ENCODE measurements around the gene MCF2L.

MCF2L gene

GRCh38 chr13:112979406-112979902 is 10.4 kb downstream of the MCF2L start:
- no peak for DNase-seq (ENCODE audit: low read depth in 2 of 2)

- no peak for DNase-seq (ENCODE audit: low read depth in 2 of 2)
Measured at GRCh38 chr13:112980434-112980833, 11.4 kb downstream of the MCF2L start.

- no peak for DNase-seq (ENCODE audit: low read depth in 2 of 2)
Measured at GRCh38 chr13:112981451-112981850, 12.4 kb downstream of the MCF2L start.

GRCh38 chr13:112982281-112983041 is 13.4 kb downstream of the MCF2L start:
- DNase-seq (ENCODE audit: low read depth in 2 of 2) = no peak

- DNase-seq (ENCODE audit: low read depth in 2 of 2) = no peak
Measured at GRCh38 chr13:112983042-112983305, 14.0 kb downstream of the MCF2L start.

- DNase-seq (ENCODE audit: low read depth in 2 of 2) = no peak
Measured at GRCh38 chr13:112983428-112984196, 14.6 kb downstream of the MCF2L start.

- no peak for DNase-seq (ENCODE audit: low read depth in 2 of 2)
Measured at GRCh38 chr13:112984501-112984900, 15.5 kb downstream of the MCF2L start.

- DNase-seq (ENCODE audit: low read depth in 2 of 2) = no peak
Measured at GRCh38 chr13:112984954-112985802, 16.2 kb downstream of the MCF2L start.

- DNase-seq (ENCODE audit: low read depth in 2 of 2) = no peak
Measured at GRCh38 chr13:112985803-112986408, 16.9 kb downstream of the MCF2L start.

- DNase-seq (ENCODE audit: low read depth in 2 of 2) = no peak
Measured at GRCh38 chr13:112986470-112986869, 17.5 kb downstream of the MCF2L start.

- no peak for DNase-seq (ENCODE audit: low read depth in 2 of 2)
Measured at GRCh38 chr13:112986946-112987681, 18.1 kb downstream of the MCF2L start.

- DNase-seq (ENCODE audit: low read depth in 2 of 2) = no peak
Measured at GRCh38 chr13:112987682-112988024, 18.6 kb downstream of the MCF2L start.

- DNase-seq (ENCODE audit: low read depth in 2 of 2) = no peak
Measured at GRCh38 chr13:112990783-112991182, 21.8 kb downstream of the MCF2L start.

GRCh38 chr13:112991609-112992008 is 22.6 kb downstream of the MCF2L start:
- no peak for DNase-seq (ENCODE audit: low read depth in 2 of 2)

GRCh38 chr13:112992931-112993680 is 24.1 kb downstream of the MCF2L start:
- no peak for DNase-seq (ENCODE audit: low read depth in 2 of 2)

- no peak for DNase-seq (ENCODE audit: low read depth in 2 of 2)
Measured at GRCh38 chr13:112994084-112994780, 25.2 kb downstream of the MCF2L start.

- DNase-seq (ENCODE audit: low read depth in 2 of 2) = no peak
Measured at GRCh38 chr13:112994781-112995355, 25.9 kb downstream of the MCF2L start.

GRCh38 chr13:112995395-112996191 is 26.6 kb downstream of the MCF2L start:
- no peak for DNase-seq (ENCODE audit: low read depth in 2 of 2)

- DNase-seq (ENCODE audit: low read depth in 2 of 2) = no peak
Measured at GRCh38 chr13:112996671-112997091, 27.7 kb downstream of the MCF2L start.

Measured in stimulated activated CD8-positive, alpha-beta memory T cell treated with anti-CD3 and anti-CD28 coated beads, Interleukin-2, amount 100 ng/mL, for 48 hours (primary cell).